GM19043 (cell line): ENCODE results near the gene CLCN2.
A peak's percentile ranks its signal among the peaks of the same experiment; 100 is the strongest.

ENCODE experiments used
- ATAC-seq: cut with Tn5 transposase; IDR thresholded peaks from one replicate; pipeline ENCODE4 v1.9.1; 2021; ENCODE audit warnings: low read depth; ENCODE audit not compliant: unreplicated experiment

CLCN2 gene

GRCh38 chr3:184300378-184300720 is 61.1 kb downstream of the CLCN2 start:
- ATAC-seq, result no peak

DNA sequence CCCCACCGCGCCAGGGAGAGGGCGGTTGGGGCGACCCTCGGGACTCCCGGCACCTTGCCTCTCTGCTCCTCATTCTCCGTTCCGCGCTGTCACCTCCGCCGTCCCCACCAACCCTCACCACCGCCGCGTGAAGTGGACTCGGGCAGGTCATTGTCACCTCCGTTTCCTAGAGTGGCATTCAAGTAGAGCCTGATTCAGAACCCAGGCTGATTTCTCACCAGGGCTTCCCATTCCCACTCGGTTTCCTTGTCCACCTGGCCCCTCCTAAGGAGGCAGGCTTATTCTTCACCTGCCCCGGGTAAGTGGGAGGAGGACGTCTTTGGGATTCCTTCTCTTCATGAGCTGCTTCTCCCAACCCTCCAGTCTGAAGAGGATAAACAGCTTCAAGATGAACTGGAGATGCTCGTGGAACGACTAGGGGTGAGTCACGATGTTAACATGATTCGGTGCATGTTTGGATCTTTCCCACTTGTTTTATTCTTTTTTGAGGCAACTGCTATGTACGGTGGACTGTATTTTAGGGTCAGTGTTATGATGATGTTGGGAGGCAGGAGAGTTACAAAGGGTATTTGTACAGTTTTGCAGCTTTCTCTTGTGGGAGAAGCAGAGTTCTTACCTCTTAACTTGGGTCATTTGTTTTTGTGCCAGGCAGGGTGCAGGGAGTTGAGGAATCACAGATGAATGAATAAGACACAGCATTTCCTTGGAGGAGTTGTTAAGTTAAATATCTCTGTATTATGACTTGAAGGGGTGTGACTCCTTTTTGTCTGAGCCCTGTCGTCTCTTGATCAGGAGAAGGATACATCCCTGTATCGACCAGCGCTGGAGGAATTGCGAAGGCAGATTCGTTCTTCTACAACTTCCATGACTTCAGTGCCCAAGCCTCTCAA is 61.7 kb downstream of the CLCN2 start:
- peak; percentile 6 for ATAC-seq

DNA sequence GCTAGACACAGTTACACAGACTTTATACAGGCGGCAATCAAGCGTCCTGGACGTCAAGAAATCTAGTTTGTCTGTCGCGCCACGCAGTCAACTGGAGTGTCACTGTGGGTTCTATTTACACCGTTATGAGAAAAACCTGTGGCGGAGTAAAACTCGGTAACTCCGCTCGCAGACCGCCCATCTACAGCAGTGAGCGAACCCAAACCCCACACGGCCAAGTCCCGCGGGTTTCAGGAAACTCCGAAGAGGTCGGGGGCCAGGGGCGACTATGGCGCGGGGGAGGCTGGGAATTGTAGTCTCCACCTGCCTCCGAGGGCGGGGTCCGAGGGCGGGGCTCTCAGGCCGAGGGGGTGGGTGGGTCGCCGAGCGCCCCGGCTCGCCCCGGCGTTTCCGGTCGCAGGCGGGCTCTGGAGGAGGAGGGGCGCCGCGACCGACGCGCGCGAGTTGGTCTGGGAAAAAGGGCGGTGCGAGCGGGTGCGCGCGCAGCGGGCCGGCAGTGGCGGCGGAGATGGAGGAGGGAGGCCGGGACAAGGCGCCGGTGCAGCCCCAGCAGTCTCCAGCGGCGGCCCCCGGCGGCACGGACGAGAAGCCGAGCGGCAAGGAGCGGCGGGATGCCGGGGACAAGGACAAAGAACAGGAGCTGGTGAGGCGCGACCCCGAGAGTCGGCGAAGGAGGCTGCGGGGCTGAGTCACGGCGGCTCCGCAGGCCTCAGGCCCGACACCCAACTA is 62.5 kb downstream of the CLCN2 start, which contains the start of gene PSMD2:
PSMD2 (plus strand) TSS at position 483 of the 729 bp plus-strand sequence; CDS start at position 509, 26 bp downstream.
- peak; percentile 94 for ATAC-seq

DNA sequence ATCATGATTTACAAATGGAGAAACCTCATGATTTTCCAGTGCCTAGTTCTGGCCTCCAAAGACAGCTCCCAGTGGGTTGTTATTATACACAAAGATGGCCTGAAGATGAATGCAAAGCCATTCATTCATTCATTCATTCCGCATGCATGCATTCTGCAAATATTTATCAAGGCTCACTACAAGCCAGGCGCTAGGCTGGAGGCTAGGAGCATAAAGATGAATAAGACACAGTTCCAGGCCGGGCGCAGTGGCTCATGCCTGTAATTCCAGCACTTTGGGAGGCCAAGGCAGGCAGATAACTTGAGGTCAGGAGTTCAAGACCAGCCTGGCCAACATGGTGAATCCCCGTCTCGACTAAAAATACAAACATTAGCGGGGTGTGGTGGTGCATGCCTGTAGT is 64.8 kb downstream of the CLCN2 start:
- ATAC-seq, result no peak
